Vagina (tissue), 2 donors: ENCODE results near the gene ANKRD24. TPM values are rescaled to one million over a fixed set of nuclear protein-coding genes. Genes with fewer than 3 reads are reported as not detected.
"Not testable (repeated sequence)": the region's sequence is repeated elsewhere in the genome, so short reads cannot be mapped to it uniquely, and the experiment has no call there.

ENCODE experiments used
- DNase-seq, 2 donors: peaks; one replicate each; pipeline ENCODE4 v3.0.0-alpha.2; 2017; ENCODE audit errors: extremely low spot score in 2 of 2
- H3K27ac ChIP-seq: fragments of 200-600 bp; sonication (generic); one replicate; pipeline ENCODE4 v1.5.1; 2019
- H3K27me3 ChIP-seq: fragments of 200-600 bp; sonication (generic); one replicate; pipeline ENCODE4 v1.5.1; 2019
- H3K36me3 ChIP-seq, 2 donors: fragments of 200-600 bp; sonication (generic); one replicate each; pipeline ENCODE4 v1.5.1; 2017 to 2019
- H3K4me1 ChIP-seq: fragments of 200-600 bp; sonication (generic); one replicate; pipeline ENCODE4 v1.5.1; 2019
- H3K4me3 ChIP-seq, 2 donors: fragments of 200-600 bp; sonication (generic); 1 replicate in 1 of 2; 2 replicates in 1 of 2; pipeline ENCODE4 v1.5.1; 2016 to 2019
- H3K9me3 ChIP-seq: fragments of 200-600 bp; sonication (generic); one replicate; pipeline ENCODE4 v1.5.1; 2019
- POLR2A ChIP-seq, 2 donors: fragments of 450-650 bp; IDR thresholded peaks; one replicate each; pipeline ENCODE4 v1.6.1; 2017; ENCODE audit warnings: antibody characterized with exemption in 2 of 2, mild to moderate bottlenecking in 2 of 2, moderate library complexity in 2 of 2
- POLR2AphosphoS5 ChIP-seq, 2 donors: sonication (generic); formaldehyde crosslinking; IDR thresholded peaks; one replicate each; pipeline ENCODE4 v1.9.0; 2017; ENCODE audit warnings: antibody characterized with exemption in 2 of 2, mild to moderate bottlenecking in 2 of 2, low read depth in 1 of 2; ENCODE audit not compliant: insufficient read depth in 1 of 2
- intact Hi-C: fragments of 100-400 bp; cut with DNase I; formaldehyde crosslinking; loops from one replicate; pipeline ENCODE4 v1.15.1; 2023
- total RNA-seq: library from RNA; depleted of rRNA; stranded (reverse); fragments of >200 nt; gene quantifications from one replicate; pipeline ENCODE4 v1.2.3, GENCODE V29; 2016
- TF ChIP-seq, protein P1 (sequence below), 3 experiments: fragments of 450-650 bp in 2 of 3; fragments of 200-600 bp in 1 of 3; sonication (generic) in 1 of 3; IDR thresholded peaks; one replicate each; pipeline ENCODE4 v1.5.1; 2017 to 2019; ENCODE audit warnings: antibody characterized with exemption in 3 of 3, mild to moderate bottlenecking in 2 of 3, moderate library complexity in 2 of 3

The ANKRD24 gene
- total RNA-seq, 1 donor from 2014 or later = 0.25 TPM

GRCh38 chr19:4225885-4226284, 43.4 kb downstream of the ANKRD24 start:
- TF ChIP-seq, protein P1, sequence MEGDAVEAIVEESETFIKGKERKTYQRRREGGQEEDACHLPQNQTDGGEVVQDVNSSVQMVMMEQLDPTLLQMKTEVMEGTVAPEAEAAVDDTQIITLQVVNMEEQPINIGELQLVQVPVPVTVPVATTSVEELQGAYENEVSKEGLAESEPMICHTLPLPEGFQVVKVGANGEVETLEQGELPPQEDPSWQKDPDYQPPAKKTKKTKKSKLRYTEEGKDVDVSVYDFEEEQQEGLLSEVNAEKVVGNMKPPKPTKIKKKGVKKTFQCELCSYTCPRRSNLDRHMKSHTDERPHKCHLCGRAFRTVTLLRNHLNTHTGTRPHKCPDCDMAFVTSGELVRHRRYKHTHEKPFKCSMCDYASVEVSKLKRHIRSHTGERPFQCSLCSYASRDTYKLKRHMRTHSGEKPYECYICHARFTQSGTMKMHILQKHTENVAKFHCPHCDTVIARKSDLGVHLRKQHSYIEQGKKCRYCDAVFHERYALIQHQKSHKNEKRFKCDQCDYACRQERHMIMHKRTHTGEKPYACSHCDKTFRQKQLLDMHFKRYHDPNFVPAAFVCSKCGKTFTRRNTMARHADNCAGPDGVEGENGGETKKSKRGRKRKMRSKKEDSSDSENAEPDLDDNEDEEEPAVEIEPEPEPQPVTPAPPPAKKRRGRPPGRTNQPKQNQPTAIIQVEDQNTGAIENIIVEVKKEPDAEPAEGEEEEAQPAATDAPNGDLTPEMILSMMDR (IDR thresholded peaks at IDR 0.05) = no peak
- TF ChIP-seq POLR2A (IDR thresholded peaks at IDR 0.05) (no peak), POLR2AphosphoS5 (IDR thresholded peaks at IDR 0.05; ENCODE audit: insufficient read depth in 1 of 2, low read depth in 1 of 2) (no peak)
- intact Hi-C loops = no loop called here
- Histone ChIP-seq H3K9me3 (no peaks in the 10 kb centered on the region), H3K36me3 (no peaks in the 10 kb centered on the region), H3K27me3 (no peaks in the 10 kb centered on the region), H3K4me3 (no peak overlapping the region), H3K27ac (no peak overlapping the region), H3K4me1 (no peaks in the 10 kb centered on the region)
- DNase-seq = no peak

- no peaks in the 10 kb centered on the region for H3K36me3 ChIP-seq
- no peak overlapping the region for H3K4me3 ChIP-seq
- intact Hi-C loops = no loop called here
- no peaks in the 10 kb centered on the region for H3K4me1 ChIP-seq
- H3K27ac ChIP-seq = no peak overlapping the region
- TF ChIP-seq POLR2A (IDR thresholded peaks at IDR 0.05) (no peak), POLR2AphosphoS5 (IDR thresholded peaks at IDR 0.05; ENCODE audit: insufficient read depth in 1 of 2, low read depth in 1 of 2) (no peak)
- TF ChIP-seq, protein P1 (IDR thresholded peaks at IDR 0.05) = no peak
- no peaks in the 10 kb centered on the region for H3K9me3 ChIP-seq
- H3K27me3 ChIP-seq = no peaks in the 10 kb centered on the region
- DNase-seq = no peak
Measured at GRCh38 chr19:4227771-4228170, 45.3 kb downstream of the ANKRD24 start.

GRCh38 chr19:4228765-4229178, 46.3 kb downstream of the ANKRD24 start:
- Histone ChIP-seq H3K4me3 (no peak overlapping the region), H3K36me3 (no peaks in the 10 kb centered on the region), H3K9me3 (no peaks in the 10 kb centered on the region), H3K27ac (no peak overlapping the region), H3K27me3 (no peaks in the 10 kb centered on the region), H3K4me1 (no peaks in the 10 kb centered on the region)
- intact Hi-C loops = no loop called here
- TF ChIP-seq, protein P1 (IDR thresholded peaks at IDR 0.05) = no peak
- TF ChIP-seq POLR2AphosphoS5 (IDR thresholded peaks at IDR 0.05; ENCODE audit: insufficient read depth in 1 of 2, low read depth in 1 of 2) (no peak), POLR2A (IDR thresholded peaks at IDR 0.05) (no peak)
- no peak for DNase-seq

- TF ChIP-seq, protein P1 (IDR thresholded peaks at IDR 0.05) = no peak
- TF ChIP-seq POLR2A (IDR thresholded peaks at IDR 0.05) (no peak), POLR2AphosphoS5 (IDR thresholded peaks at IDR 0.05; ENCODE audit: insufficient read depth in 1 of 2, low read depth in 1 of 2) (no peak)
- Histone ChIP-seq H3K36me3 (no peaks in the 10 kb centered on the region), H3K4me3 (no peak within 1 kb of the TSS), H3K4me1 (no peaks in the 10 kb centered on the region), H3K27me3 (no peaks in the 10 kb centered on the region), H3K9me3 (no peaks in the 10 kb centered on the region), H3K27ac (no peak within 1 kb of the TSS)
- intact Hi-C loops = no loop called here
- no peak for DNase-seq
Measured at GRCh38 chr19:4229179-4229931, 46.9 kb downstream of the ANKRD24 start, which contains the start of gene EBI3. TSS of gene EBI3 (plus strand) at chr19:4229523. CDS start at chr19:4229551, 28 bp downstream.

GRCh38 chr19:4230237-4230636, 47.7 kb downstream of the ANKRD24 start:
- H3K36me3 ChIP-seq, H3K9me3 ChIP-seq, intact Hi-C loops, DNase-seq, H3K27me3 ChIP-seq, H3K27ac ChIP-seq, H3K4me1 ChIP-seq, H3K4me3 ChIP-seq: not testable (repeated sequence)

- H3K27me3 ChIP-seq, intact Hi-C loops: not testable (repeated sequence)
Measured at GRCh38 chr19:4231521-4231920, 49.0 kb downstream of the ANKRD24 start.

DNA sequence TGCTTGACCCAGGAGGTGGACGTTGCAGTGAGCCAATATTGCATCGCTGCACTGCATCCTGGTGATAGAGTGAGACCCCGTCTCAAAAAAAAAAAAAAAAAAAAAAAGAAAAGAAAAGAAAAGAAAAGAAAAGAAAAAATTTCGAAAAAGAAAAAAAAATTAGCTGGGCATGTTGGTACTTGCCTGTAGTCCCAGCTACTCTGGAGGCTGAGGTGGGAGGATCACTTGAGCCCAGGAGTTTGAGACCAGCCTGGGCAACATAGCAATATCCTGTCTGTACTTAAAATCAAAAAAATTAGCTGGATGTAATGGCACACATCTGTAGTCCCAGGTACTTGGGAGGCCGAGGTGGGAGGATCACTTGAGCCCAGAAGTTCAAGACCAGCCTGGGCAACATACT, 49.6 kb downstream of the ANKRD24 start:
- H3K27ac ChIP-seq, H3K27me3 ChIP-seq, H3K9me3 ChIP-seq, H3K4me3 ChIP-seq, H3K4me1 ChIP-seq, intact Hi-C loops, DNase-seq, H3K36me3 ChIP-seq: not testable (repeated sequence)

More at GRCh38 chr19:4231521-4231920, 49.0 kb downstream of the ANKRD24 start:
- not testable (repeated sequence) for H3K4me3 ChIP-seq, H3K36me3 ChIP-seq, H3K4me1 ChIP-seq, H3K27ac ChIP-seq, H3K9me3 ChIP-seq, DNase-seq
